SK-N-SH (cell line): ENCODE measurements around the gene CHST11.

Experiments
- ELF1 ChIP-seq: IDR thresholded peaks from 2 replicates; pipeline ENCODE4 v1.4.0; 2012
- FOSL2 ChIP-seq: IDR thresholded peaks from 2 replicates; pipeline ENCODE4 v1.4.0; 2012; ENCODE audit warnings: low read depth, mild to moderate bottlenecking, moderate library complexity, borderline replicate concordance
- NFIC ChIP-seq: IDR thresholded peaks from 2 replicates; pipeline ENCODE4 v1.4.0; 2012; ENCODE audit warnings: borderline replicate concordance
- POLR2AphosphoS5 ChIP-seq: IDR thresholded peaks from 2 replicates; pipeline ENCODE4 v1.6.1; 2012; ENCODE audit warnings: low read depth, low read length
- RAD21 ChIP-seq: IDR thresholded peaks from 2 replicates; pipeline ENCODE4 v1.6.1; 2012; ENCODE audit warnings: mild to moderate bottlenecking, low read length
- TF ChIP-seq, protein P1 (sequence below): fragments of 200-600 bp; sonication (generic); IDR thresholded peaks from 2 replicates; pipeline ENCODE4 v1.6.1; 2017; ENCODE audit warnings: antibody characterized with exemption, mild to moderate bottlenecking, moderate library complexity
- TF ChIP-seq, protein P2 (sequence below): fragments of 150-350 bp; IDR thresholded peaks from 2 replicates; pipeline ENCODE4 v1.6.1; 2017; ENCODE audit warnings: antibody characterized with exemption, low read length, low read depth, borderline replicate concordance

- TF ChIP-seq, protein P1, sequence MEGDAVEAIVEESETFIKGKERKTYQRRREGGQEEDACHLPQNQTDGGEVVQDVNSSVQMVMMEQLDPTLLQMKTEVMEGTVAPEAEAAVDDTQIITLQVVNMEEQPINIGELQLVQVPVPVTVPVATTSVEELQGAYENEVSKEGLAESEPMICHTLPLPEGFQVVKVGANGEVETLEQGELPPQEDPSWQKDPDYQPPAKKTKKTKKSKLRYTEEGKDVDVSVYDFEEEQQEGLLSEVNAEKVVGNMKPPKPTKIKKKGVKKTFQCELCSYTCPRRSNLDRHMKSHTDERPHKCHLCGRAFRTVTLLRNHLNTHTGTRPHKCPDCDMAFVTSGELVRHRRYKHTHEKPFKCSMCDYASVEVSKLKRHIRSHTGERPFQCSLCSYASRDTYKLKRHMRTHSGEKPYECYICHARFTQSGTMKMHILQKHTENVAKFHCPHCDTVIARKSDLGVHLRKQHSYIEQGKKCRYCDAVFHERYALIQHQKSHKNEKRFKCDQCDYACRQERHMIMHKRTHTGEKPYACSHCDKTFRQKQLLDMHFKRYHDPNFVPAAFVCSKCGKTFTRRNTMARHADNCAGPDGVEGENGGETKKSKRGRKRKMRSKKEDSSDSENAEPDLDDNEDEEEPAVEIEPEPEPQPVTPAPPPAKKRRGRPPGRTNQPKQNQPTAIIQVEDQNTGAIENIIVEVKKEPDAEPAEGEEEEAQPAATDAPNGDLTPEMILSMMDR: no peak
- TF ChIP-seq NFIC (no peak), RAD21 (no peak), FOSL2 (no peak), POLR2AphosphoS5 (no peak), ELF1 (no peak)
- TF ChIP-seq, protein P2, sequence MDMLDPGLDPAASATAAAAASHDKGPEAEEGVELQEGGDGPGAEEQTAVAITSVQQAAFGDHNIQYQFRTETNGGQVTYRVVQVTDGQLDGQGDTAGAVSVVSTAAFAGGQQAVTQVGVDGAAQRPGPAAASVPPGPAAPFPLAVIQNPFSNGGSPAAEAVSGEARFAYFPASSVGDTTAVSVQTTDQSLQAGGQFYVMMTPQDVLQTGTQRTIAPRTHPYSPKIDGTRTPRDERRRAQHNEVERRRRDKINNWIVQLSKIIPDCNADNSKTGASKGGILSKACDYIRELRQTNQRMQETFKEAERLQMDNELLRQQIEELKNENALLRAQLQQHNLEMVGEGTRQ: no peak
Measured at GRCh38 chr12:104692557-104693218, 235.9 kb downstream of the CHST11 start.
